Neural cell (in vitro differentiated cells): Measurements from ENCODE around the gene PIP4P1. TPM values are rescaled to one million over a fixed set of nuclear protein-coding genes. Genes with fewer than 3 reads are reported as not detected.

Experiments
- H2AFZ ChIP-seq: fragments of 200-600, 300-800 bp; sonication (generic), shearing (Covaris generic); 2 replicates; pipeline ENCODE4 v1.6.0; 2014; ENCODE audit warnings: low read depth, mild to moderate bottlenecking, antibody characterized with exemption, low read length, moderate library complexity
- H3F3A ChIP-seq: fragments of 200-600 bp; shearing (Covaris generic); 2 replicates; pipeline ENCODE4 v1.6.1; 2016; ENCODE audit warnings: mild to moderate bottlenecking, moderate library complexity, mixed read lengths, antibody characterized with exemption, low read length; ENCODE audit not compliant: insufficient read depth, poor library complexity, severe bottlenecking
- H3K27ac ChIP-seq: fragments of 200-600, 300-800 bp; sonication (generic), shearing (Covaris generic); 2 replicates; pipeline ENCODE4 v1.5.1; 2014; ENCODE audit warnings: mild to moderate bottlenecking, low read length, moderate library complexity
- H3K27me3 ChIP-seq: fragments of 300-800, 200-600 bp; sonication (generic), shearing (Covaris generic); 2 replicates; pipeline ENCODE4 v1.6.0; 2014; ENCODE audit warnings: mild to moderate bottlenecking, low read depth, low read length, moderate library complexity; ENCODE audit not compliant: insufficient read depth
- H3K36me3 ChIP-seq: fragments of 300-800, 200-600 bp; sonication (generic), shearing (Covaris generic); 2 replicates; pipeline ENCODE4 v1.5.1; 2014; ENCODE audit warnings: mild to moderate bottlenecking, antibody characterized with exemption, low read length, moderate library complexity; ENCODE audit not compliant: insufficient read depth
- H3K4me2 ChIP-seq: fragments of 300-800, 200-600 bp; sonication (generic), shearing (Covaris generic); 2 replicates; pipeline ENCODE4 v1.6.0; 2014; ENCODE audit warnings: mild to moderate bottlenecking, low read length
- H3K4me3 ChIP-seq: fragments of 300-800, 200-600 bp; sonication (generic), shearing (Covaris generic); 2 replicates; pipeline ENCODE4 v1.5.1; 2014; ENCODE audit warnings: mild to moderate bottlenecking, low read length, moderate library complexity
- H3K79me2 ChIP-seq: fragments of 200-600 bp; shearing (Covaris generic); replicated peaks from 2 replicates; pipeline ENCODE4 v1.6.0; 2014; ENCODE audit warnings: mild to moderate bottlenecking, low read length, moderate library complexity; ENCODE audit not compliant: insufficient read depth
- H3K9ac ChIP-seq: fragments of 300-800, 200-600 bp; sonication (generic), shearing (Covaris generic); 2 replicates; pipeline ENCODE4 v1.6.1; 2016; ENCODE audit warnings: mild to moderate bottlenecking, low read length, mixed read lengths
- H3K9me2 ChIP-seq: fragments of 200-600 bp; shearing (Covaris generic); 2 replicates; pipeline ENCODE4 v1.6.1; 2016; ENCODE audit warnings: mild to moderate bottlenecking, low read length, mixed read lengths; ENCODE audit not compliant: insufficient read depth
- H3K9me3 ChIP-seq: fragments of 200-600, 300-800 bp; sonication (generic), shearing (Covaris generic); 2 replicates; pipeline ENCODE4 v1.6.1; 2016; ENCODE audit warnings: mild to moderate bottlenecking, mixed run types, low read length, moderate library complexity, mixed read lengths
- H4K20me1 ChIP-seq: fragments of 200-600 bp; shearing (Covaris generic); 2 replicates; pipeline ENCODE4 v1.6.1; 2016; ENCODE audit warnings: mild to moderate bottlenecking, mixed run types; ENCODE audit not compliant: insufficient read depth
- EP300 ChIP-seq: fragments of 450-650 bp; conservative IDR thresholded peaks from 2 replicates; pipeline ENCODE4 v1.6.1; 2014; ENCODE audit warnings: antibody characterized with exemption, mild to moderate bottlenecking, moderate library complexity; ENCODE audit not compliant: poor library complexity, severe bottlenecking
- EZH2 ChIP-seq: fragments of 200-600, 300-800 bp; shearing (Covaris generic), sonication (generic); IDR thresholded peaks from 2 replicates; pipeline ENCODE4 v1.6.1; 2014; ENCODE audit warnings: antibody characterized with exemption, low read length, borderline replicate concordance, mild to moderate bottlenecking; ENCODE audit not compliant: insufficient read depth, poor library complexity, severe bottlenecking
- MXI1 ChIP-seq: fragments of 450-650 bp; conservative IDR thresholded peaks from 2 replicates; pipeline ENCODE4 v1.6.1; 2014; ENCODE audit warnings: antibody characterized with exemption, mild to moderate bottlenecking; ENCODE audit not compliant: poor library complexity, severe bottlenecking
- POLR2AphosphoS5 ChIP-seq: IDR thresholded peaks from 2 replicates; pipeline ENCODE4 v1.6.1; 2012
- RAD21 ChIP-seq: fragments of 450-650 bp; conservative IDR thresholded peaks from 2 replicates; pipeline ENCODE4 v1.6.1; 2014; ENCODE audit warnings: antibody characterized with exemption, mild to moderate bottlenecking, moderate library complexity
- SMC3 ChIP-seq: fragments of 450-650 bp; conservative IDR thresholded peaks from 2 replicates; pipeline ENCODE4 v1.6.1; 2014; ENCODE audit warnings: antibody characterized with exemption, mild to moderate bottlenecking, moderate library complexity; ENCODE audit not compliant: poor library complexity
- TAF1 ChIP-seq: IDR thresholded peaks from 2 replicates; pipeline ENCODE4 v1.6.1; 2012; ENCODE audit warnings: low read depth
- polyA plus RNA-seq: library from polyadenylated mRNA; depleted of rRNA; stranded (reverse); fragments of >200 nt; gene quantifications from 2 replicates; pipeline ENCODE4 v1.2.3, GENCODE V29; 2014
- TF ChIP-seq, protein P1 (sequence below): IDR thresholded peaks from 2 replicates; pipeline ENCODE4 v1.6.1; 2012; ENCODE audit warnings: borderline replicate concordance
- TF ChIP-seq, protein P2 (sequence below): fragments of 450-650 bp; IDR thresholded peaks from 2 replicates; pipeline ENCODE4 v1.5.1; 2014; ENCODE audit warnings: antibody characterized with exemption, mild to moderate bottlenecking, moderate library complexity; ENCODE audit not compliant: poor library complexity, severe bottlenecking

Gene PIP4P1
- polyA plus RNA-seq, 1 donor from 2014 or later, result 77.2 TPM

DNA sequence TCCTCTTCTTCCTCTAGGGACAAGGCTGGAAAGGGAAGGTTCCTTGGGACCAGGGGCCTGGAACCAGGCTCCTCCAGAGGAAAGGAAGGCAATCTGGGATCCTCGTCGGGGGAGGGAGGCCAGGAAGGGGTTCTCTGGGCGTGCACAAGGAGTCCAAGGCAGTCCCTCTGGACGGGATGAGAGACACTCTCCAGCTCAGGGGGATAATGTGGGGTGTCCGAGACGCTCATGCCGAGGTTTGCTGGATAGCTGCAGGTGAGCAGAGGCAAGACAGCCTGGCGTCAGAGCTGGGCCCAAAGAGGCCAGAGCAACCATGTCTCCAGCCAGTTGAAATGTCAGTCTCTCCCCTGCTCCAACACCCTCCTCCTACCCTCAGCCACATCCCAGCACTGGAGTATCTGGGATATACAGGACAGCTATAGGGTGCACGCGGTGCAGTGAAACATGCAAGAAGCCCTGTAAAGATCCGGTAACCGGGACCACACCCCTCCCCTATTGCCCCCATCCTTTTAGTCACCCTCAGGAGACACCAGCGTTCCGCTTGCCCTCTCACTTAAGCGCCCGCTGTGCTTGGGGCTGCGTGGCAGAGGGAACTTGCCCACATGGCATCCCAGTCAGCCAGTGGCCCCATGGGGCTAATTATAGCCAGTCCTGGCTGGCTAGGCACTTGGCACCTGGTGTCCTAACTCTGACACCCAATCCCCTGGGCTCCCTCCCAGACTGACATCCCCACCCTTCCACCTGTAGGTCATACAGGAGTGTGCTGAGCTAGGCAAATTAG, 25.5 kb downstream of the PIP4P1 start, which contains the start of gene KLHL33:
Gene KLHL33, minus strand, starts transcription at position 585 of the 781 bp plus-strand sequence. Its CDS starts 355 bp downstream, at position 230.
- no peaks in the 10 kb centered on the region for H3K9me3 ChIP-seq
- no peaks in the 10 kb centered on the region for H4K20me1 ChIP-seq
- H3K79me2 ChIP-seq, result no peaks in the 10 kb centered on the region
- no peak within 1 kb of the TSS for H3K27ac ChIP-seq
- H3K4me2 ChIP-seq, result no peak within 1 kb of the TSS
- no peak within 1 kb of the TSS for H3K9ac ChIP-seq
- no peaks in the 10 kb centered on the region for H3K36me3 ChIP-seq
- no peaks in the 10 kb centered on the region for H3K9me2 ChIP-seq
- no peak within 1 kb of the TSS for H3K4me3 ChIP-seq
- H2AFZ ChIP-seq, result no peak within 1 kb of the TSS
- H3F3A ChIP-seq, result no peaks in the 10 kb centered on the region
- no peak for TF ChIP-seq MXI1
- TF ChIP-seq EP300, result no peak
- TF ChIP-seq, protein P1, sequence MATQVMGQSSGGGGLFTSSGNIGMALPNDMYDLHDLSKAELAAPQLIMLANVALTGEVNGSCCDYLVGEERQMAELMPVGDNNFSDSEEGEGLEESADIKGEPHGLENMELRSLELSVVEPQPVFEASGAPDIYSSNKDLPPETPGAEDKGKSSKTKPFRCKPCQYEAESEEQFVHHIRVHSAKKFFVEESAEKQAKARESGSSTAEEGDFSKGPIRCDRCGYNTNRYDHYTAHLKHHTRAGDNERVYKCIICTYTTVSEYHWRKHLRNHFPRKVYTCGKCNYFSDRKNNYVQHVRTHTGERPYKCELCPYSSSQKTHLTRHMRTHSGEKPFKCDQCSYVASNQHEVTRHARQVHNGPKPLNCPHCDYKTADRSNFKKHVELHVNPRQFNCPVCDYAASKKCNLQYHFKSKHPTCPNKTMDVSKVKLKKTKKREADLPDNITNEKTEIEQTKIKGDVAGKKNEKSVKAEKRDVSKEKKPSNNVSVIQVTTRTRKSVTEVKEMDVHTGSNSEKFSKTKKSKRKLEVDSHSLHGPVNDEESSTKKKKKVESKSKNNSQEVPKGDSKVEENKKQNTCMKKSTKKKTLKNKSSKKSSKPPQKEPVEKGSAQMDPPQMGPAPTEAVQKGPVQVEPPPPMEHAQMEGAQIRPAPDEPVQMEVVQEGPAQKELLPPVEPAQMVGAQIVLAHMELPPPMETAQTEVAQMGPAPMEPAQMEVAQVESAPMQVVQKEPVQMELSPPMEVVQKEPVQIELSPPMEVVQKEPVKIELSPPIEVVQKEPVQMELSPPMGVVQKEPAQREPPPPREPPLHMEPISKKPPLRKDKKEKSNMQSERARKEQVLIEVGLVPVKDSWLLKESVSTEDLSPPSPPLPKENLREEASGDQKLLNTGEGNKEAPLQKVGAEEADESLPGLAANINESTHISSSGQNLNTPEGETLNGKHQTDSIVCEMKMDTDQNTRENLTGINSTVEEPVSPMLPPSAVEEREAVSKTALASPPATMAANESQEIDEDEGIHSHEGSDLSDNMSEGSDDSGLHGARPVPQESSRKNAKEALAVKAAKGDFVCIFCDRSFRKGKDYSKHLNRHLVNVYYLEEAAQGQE, result no peak
- no peak for TF ChIP-seq SMC3
- TF ChIP-seq, protein P2, sequence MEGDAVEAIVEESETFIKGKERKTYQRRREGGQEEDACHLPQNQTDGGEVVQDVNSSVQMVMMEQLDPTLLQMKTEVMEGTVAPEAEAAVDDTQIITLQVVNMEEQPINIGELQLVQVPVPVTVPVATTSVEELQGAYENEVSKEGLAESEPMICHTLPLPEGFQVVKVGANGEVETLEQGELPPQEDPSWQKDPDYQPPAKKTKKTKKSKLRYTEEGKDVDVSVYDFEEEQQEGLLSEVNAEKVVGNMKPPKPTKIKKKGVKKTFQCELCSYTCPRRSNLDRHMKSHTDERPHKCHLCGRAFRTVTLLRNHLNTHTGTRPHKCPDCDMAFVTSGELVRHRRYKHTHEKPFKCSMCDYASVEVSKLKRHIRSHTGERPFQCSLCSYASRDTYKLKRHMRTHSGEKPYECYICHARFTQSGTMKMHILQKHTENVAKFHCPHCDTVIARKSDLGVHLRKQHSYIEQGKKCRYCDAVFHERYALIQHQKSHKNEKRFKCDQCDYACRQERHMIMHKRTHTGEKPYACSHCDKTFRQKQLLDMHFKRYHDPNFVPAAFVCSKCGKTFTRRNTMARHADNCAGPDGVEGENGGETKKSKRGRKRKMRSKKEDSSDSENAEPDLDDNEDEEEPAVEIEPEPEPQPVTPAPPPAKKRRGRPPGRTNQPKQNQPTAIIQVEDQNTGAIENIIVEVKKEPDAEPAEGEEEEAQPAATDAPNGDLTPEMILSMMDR, result no peak
- no peak for TF ChIP-seq TAF1
- TF ChIP-seq EZH2, result no peak
- no peak for TF ChIP-seq RAD21
- TF ChIP-seq POLR2AphosphoS5, result no peak
- H3K27me3 ChIP-seq, result no peaks in the 10 kb centered on the region

DNA sequence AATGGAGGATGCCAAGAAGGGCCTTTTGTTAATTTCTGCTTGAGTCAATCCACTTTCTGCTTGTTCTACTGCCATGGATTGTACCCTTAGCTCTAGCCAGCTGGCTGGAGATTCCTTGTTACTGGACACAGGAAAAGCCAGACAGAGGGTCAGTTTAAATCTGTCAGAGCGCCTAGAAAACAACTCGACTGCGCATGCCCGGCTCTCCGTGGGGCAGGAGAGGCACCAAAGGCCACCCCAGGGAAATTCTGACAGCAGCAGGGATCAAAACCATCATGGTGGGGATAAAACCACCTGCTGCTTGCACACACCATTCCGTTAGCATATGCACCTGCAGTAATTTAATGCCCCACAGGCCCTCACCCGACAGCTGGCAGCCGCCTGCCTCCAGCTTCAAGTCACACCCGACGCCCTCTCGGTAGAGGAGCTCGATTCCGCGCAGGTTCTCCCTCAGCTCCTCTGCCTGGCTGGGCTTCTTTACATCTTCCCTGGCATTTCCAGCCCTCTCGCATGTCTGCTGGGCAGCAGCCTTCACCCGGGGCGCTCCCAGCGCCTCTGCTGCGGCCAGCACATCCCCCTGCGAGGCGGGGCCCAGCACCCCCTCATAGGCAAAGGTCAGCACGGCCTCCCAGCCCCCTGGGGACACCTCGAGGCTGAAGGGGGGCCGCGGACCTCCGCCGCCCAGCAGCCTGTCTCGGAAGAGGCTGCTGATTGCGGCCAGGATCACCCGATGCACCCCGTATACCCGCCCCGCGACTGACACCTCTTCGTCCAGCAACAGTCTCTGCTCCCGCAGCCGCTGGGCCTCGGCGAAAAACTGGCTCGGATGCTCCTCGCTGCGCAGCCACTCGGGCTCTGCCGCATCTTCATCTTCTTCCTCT, 26.3 kb downstream of the PIP4P1 start:
- Histone ChIP-seq H3K27ac (no peak overlapping the region), H3K9me2 (no peaks in the 10 kb centered on the region), H3K9me3 (no peaks in the 10 kb centered on the region), H3K36me3 (no peaks in the 10 kb centered on the region), H3K9ac (no peak overlapping the region), H3K27me3 (no peaks in the 10 kb centered on the region), H3K4me2 (no peak overlapping the region), H3K79me2 (no peaks in the 10 kb centered on the region), H2AFZ (no peak overlapping the region), H3K4me3 (no peak overlapping the region), H4K20me1 (no peaks in the 10 kb centered on the region), H3F3A (no peaks in the 10 kb centered on the region)
- TF ChIP-seq POLR2AphosphoS5, result no peak
- no peak for TF ChIP-seq SMC3
- TF ChIP-seq, protein P2, result no peak
- no peak for TF ChIP-seq MXI1
- TF ChIP-seq, protein P1, result no peak
- no peak for TF ChIP-seq EZH2
- TF ChIP-seq EP300, result no peak
- TF ChIP-seq RAD21, result no peak
- TF ChIP-seq TAF1, result no peak
